ENCODE results near the gene CTNNA1.

Gene CTNNA1

GRCh38 chr5:138738399-138738798 lies 14.8 kb upstream of the CTNNA1 start:
- no peak for ATAC-seq
- TF ChIP-seq ISL1 (CRISPR knock-in tag; IDR thresholded peaks at IDR 0.05) = no peak
- TF ChIP-seq ZNF565 (CRISPR knock-in tag; conservative IDR thresholded peaks at IDR 0.05; ENCODE audit: low read depth) = no peak
- no peak for TF ChIP-seq TCF4 (CRISPR knock-in tag; IDR thresholded peaks at IDR 0.05; ENCODE audit: borderline replicate concordance)
- TF ChIP-seq, protein P1, sequence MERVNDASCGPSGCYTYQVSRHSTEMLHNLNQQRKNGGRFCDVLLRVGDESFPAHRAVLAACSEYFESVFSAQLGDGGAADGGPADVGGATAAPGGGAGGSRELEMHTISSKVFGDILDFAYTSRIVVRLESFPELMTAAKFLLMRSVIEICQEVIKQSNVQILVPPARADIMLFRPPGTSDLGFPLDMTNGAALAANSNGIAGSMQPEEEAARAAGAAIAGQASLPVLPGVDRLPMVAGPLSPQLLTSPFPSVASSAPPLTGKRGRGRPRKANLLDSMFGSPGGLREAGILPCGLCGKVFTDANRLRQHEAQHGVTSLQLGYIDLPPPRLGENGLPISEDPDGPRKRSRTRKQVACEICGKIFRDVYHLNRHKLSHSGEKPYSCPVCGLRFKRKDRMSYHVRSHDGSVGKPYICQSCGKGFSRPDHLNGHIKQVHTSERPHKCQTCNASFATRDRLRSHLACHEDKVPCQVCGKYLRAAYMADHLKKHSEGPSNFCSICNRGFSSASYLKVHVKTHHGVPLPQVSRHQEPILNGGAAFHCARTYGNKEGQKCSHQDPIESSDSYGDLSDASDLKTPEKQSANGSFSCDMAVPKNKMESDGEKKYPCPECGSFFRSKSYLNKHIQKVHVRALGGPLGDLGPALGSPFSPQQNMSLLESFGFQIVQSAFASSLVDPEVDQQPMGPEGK (CRISPR knock-in tag; IDR thresholded peaks at IDR 0.05; ENCODE audit: borderline replicate concordance) = no peak
- no peak for TF ChIP-seq OSR1 (CRISPR knock-in tag; IDR thresholded peaks at IDR 0.05)
- TF ChIP-seq BACH2 (CRISPR knock-in tag; IDR thresholded peaks at IDR 0.05; ENCODE audit: borderline replicate concordance) = no peak
- TF ChIP-seq TOX (CRISPR knock-in tag; IDR thresholded peaks at IDR 0.05; ENCODE audit: borderline replicate concordance) = no peak
- no peak for TF ChIP-seq ESRRG (CRISPR knock-in tag; IDR thresholded peaks at IDR 0.05)

GRCh38 chr5:138739938-138740337 lies 13.3 kb upstream of the CTNNA1 start:
- TF ChIP-seq ZFP30 (CRISPR knock-in tag; IDR thresholded peaks at IDR 0.05) = no peak
- TF ChIP-seq TSHZ2 (CRISPR knock-in tag; IDR thresholded peaks at IDR 0.05) = no peak
- no peak for TF ChIP-seq BACH2 (CRISPR knock-in tag; IDR thresholded peaks at IDR 0.05; ENCODE audit: borderline replicate concordance)
- TF ChIP-seq ESRRG (CRISPR knock-in tag; IDR thresholded peaks at IDR 0.05) = no peak
- TF ChIP-seq, protein P2, sequence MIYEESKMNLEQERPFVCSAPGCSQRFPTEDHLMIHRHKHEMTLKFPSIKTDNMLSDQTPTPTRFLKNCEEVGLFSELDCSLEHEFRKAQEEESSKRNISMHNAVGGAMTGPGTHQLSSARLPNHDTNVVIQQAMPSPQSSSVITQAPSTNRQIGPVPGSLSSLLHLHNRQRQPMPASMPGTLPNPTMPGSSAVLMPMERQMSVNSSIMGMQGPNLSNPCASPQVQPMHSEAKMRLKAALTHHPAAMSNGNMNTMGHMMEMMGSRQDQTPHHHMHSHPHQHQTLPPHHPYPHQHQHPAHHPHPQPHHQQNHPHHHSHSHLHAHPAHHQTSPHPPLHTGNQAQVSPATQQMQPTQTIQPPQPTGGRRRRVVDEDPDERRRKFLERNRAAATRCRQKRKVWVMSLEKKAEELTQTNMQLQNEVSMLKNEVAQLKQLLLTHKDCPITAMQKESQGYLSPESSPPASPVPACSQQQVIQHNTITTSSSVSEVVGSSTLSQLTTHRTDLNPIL (CRISPR knock-in tag; IDR thresholded peaks at IDR 0.05; ENCODE audit: low read depth) = no peak
- ATAC-seq = no peak

- no peak for ATAC-seq
These were observed 9.7 kb upstream of the CTNNA1 start for GRCh38 chr5:138743484-138743883.

GRCh38 chr5:138745268-138745667 lies 8.0 kb upstream of the CTNNA1 start:
- no peak for ATAC-seq
- TF ChIP-seq ZFP30 (CRISPR knock-in tag; IDR thresholded peaks at IDR 0.05) (no peak), PPARA (CRISPR knock-in tag; IDR thresholded peaks at IDR 0.05; ENCODE audit: borderline replicate concordance) (no peak), RARB (CRISPR knock-in tag; IDR thresholded peaks at IDR 0.05) (no peak), BACH2 (CRISPR knock-in tag; IDR thresholded peaks at IDR 0.05; ENCODE audit: borderline replicate concordance) (no peak), TOX (CRISPR knock-in tag; IDR thresholded peaks at IDR 0.05; ENCODE audit: borderline replicate concordance) (no peak), SNAI2 (CRISPR knock-in tag; IDR thresholded peaks at IDR 0.05) (no peak), ZC3H10 (CRISPR knock-in tag; IDR thresholded peaks at IDR 0.05) (no peak), OSR1 (CRISPR knock-in tag; IDR thresholded peaks at IDR 0.05) (no peak), CSDC2 (CRISPR knock-in tag; IDR thresholded peaks at IDR 0.05) (no peak), ESRRG (CRISPR knock-in tag; IDR thresholded peaks at IDR 0.05) (no peak), GLIS3 (CRISPR knock-in tag; IDR thresholded peaks at IDR 0.05) (no peak), TCF4 (CRISPR knock-in tag; IDR thresholded peaks at IDR 0.05; ENCODE audit: borderline replicate concordance) (no peak), ZNF8 (CRISPR knock-in tag; IDR thresholded peaks at IDR 0.05) (no peak), ZNF565 (CRISPR knock-in tag; conservative IDR thresholded peaks at IDR 0.05; ENCODE audit: low read depth) (no peak), ZFP3 (CRISPR knock-in tag; IDR thresholded peaks at IDR 0.05) (no peak)
- TF ChIP-seq, protein P3, sequence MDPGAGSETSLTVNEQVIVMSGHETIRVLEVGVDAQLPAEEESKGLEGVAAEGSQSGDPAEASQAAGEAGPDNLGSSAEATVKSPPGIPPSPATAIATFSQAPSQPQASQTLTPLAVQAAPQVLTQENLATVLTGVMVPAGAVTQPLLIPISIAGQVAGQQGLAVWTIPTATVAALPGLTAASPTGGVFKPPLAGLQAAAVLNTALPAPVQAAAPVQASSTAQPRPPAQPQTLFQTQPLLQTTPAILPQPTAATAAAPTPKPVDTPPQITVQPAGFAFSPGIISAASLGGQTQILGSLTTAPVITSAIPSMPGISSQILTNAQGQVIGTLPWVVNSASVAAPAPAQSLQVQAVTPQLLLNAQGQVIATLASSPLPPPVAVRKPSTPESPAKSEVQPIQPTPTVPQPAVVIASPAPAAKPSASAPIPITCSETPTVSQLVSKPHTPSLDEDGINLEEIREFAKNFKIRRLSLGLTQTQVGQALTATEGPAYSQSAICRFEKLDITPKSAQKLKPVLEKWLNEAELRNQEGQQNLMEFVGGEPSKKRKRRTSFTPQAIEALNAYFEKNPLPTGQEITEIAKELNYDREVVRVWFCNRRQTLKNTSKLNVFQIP (CRISPR knock-in tag; IDR thresholded peaks at IDR 0.05; ENCODE audit: borderline replicate concordance, low read depth) = no peak
- TF ChIP-seq, protein P2 (CRISPR knock-in tag; IDR thresholded peaks at IDR 0.05; ENCODE audit: low read depth) = no peak
- TF ChIP-seq, protein P1 (CRISPR knock-in tag; IDR thresholded peaks at IDR 0.05; ENCODE audit: borderline replicate concordance) = no peak

More at GRCh38 chr5:138743484-138743883, 9.7 kb upstream of the CTNNA1 start:
- TF ChIP-seq ZFP3 (CRISPR knock-in tag; IDR thresholded peaks at IDR 0.05) = no peak
- TF ChIP-seq OSR1 (CRISPR knock-in tag; IDR thresholded peaks at IDR 0.05) = no peak

Data from SK-N-SH treated with all-trans-retinoic acid at 6 μM for 48 hours (cell line).